Measurements from ENCODE around the gene HARS2.
"Not testable (repeated sequence)": the region's sequence is repeated elsewhere in the genome, so short reads cannot be mapped to it uniquely, and the experiment has no call there.

The HARS2 gene

GRCh38 chr5:140696891-140697492, 5.7 kb downstream of the HARS2 start:
- Histone ChIP-seq H3K9me3 (ENCODE audit: control insufficient read depth in 1 of 2, low read length in 2 of 2) (no peaks in the 10 kb centered on the region), H3K27me3 (ENCODE audit: control insufficient read depth in 1 of 2, insufficient read depth in 2 of 2, low read length in 2 of 2) (no peaks in the 10 kb centered on the region), H3K27ac (ENCODE audit: low read depth, low read length) (no peak overlapping the region), H3K4me1 (ENCODE audit: control insufficient read depth in 1 of 2, insufficient read depth in 2 of 2, low read length in 2 of 2) (peaks cover 17 to 23% of the 10 kb centered on the region in 2 donors), H3K4me3 (ENCODE audit: low read depth in 1 of 2, low read length in 2 of 2) (no peak overlapping the region), H3K9ac (ENCODE audit: low read depth in 1 of 2, low read length in 2 of 2) (no peak overlapping the region), H3K36me3 (ENCODE audit: control insufficient read depth in 1 of 2, insufficient read depth in 2 of 2, low read length in 2 of 2) (peaks cover 47 to 62% of the 10 kb centered on the region in 2 donors)

- peak within 1 kb of the TSS; percentile 74 to 94 for H3K9ac ChIP-seq (ENCODE audit: low read depth in 1 of 2, low read length in 2 of 2)
- H3K9me3 ChIP-seq (ENCODE audit: control insufficient read depth in 1 of 2, low read length in 2 of 2), result no peaks in the 10 kb centered on the region
- H3K27me3 ChIP-seq (ENCODE audit: control insufficient read depth in 1 of 2, insufficient read depth in 2 of 2, low read length in 2 of 2), result no peaks in the 10 kb centered on the region
- H3K4me3 ChIP-seq (ENCODE audit: low read depth in 1 of 2, low read length in 2 of 2), result peak within 1 kb of the TSS; percentile 87 to 99
- H3K27ac ChIP-seq (ENCODE audit: low read depth, low read length), result no peak within 1 kb of the TSS
- H3K4me1 ChIP-seq (ENCODE audit: control insufficient read depth in 1 of 2, insufficient read depth in 2 of 2, low read length in 2 of 2), result peaks cover 14 to 17% of the 10 kb centered on the region in 2 donors
- H3K36me3 ChIP-seq (ENCODE audit: control insufficient read depth in 1 of 2, insufficient read depth in 2 of 2, low read length in 2 of 2), result peaks cover 55 to 74% of the 10 kb centered on the region in 2 donors
Measured at GRCh38 chr5:140700177-140701144, 9.2 kb downstream of the HARS2 start, which contains the start of gene ZMAT2. Gene ZMAT2 (plus strand): TSS chr5:140700447. CDS start chr5:140700461, 14 bp downstream.

GRCh38 chr5:140707812-140708211, 16.6 kb downstream of the HARS2 start:
- Histone ChIP-seq H3K4me3 (ENCODE audit: low read depth in 1 of 2, low read length in 2 of 2) (no peak overlapping the region), H3K27ac (ENCODE audit: low read depth, low read length) (no peak overlapping the region), H3K36me3 (ENCODE audit: control insufficient read depth in 1 of 2, insufficient read depth in 2 of 2, low read length in 2 of 2) (peaks cover 25 to 40% of the 10 kb centered on the region in 2 donors), H3K4me1 (ENCODE audit: control insufficient read depth in 1 of 2, insufficient read depth in 2 of 2, low read length in 2 of 2) (peaks cover 0 to 12% of the 10 kb centered on the region in 2 donors), H3K9me3 (ENCODE audit: control insufficient read depth in 1 of 2, low read length in 2 of 2) (no peaks in the 10 kb centered on the region), H3K9ac (ENCODE audit: low read depth in 1 of 2, low read length in 2 of 2) (no peak overlapping the region), H3K27me3 (ENCODE audit: control insufficient read depth in 1 of 2, insufficient read depth in 2 of 2, low read length in 2 of 2) (no peaks in the 10 kb centered on the region)

- not testable (repeated sequence) for H3K9me3 ChIP-seq (ENCODE audit: control insufficient read depth in 1 of 2, low read length in 2 of 2); H3K4me3 ChIP-seq (ENCODE audit: low read depth in 1 of 2, low read length in 2 of 2); H3K27ac ChIP-seq (ENCODE audit: low read depth, low read length); H3K9ac ChIP-seq (ENCODE audit: low read depth in 1 of 2, low read length in 2 of 2); H3K27me3 ChIP-seq (ENCODE audit: control insufficient read depth in 1 of 2, insufficient read depth in 2 of 2, low read length in 2 of 2)
- Histone ChIP-seq H3K36me3 (ENCODE audit: control insufficient read depth in 1 of 2, insufficient read depth in 2 of 2, low read length in 2 of 2) (peaks cover 19 to 32% of the 10 kb centered on the region in 2 donors), H3K4me1 (ENCODE audit: control insufficient read depth in 1 of 2, insufficient read depth in 2 of 2, low read length in 2 of 2) (peaks cover 0 to 12% of the 10 kb centered on the region in 2 donors)
Measured at GRCh38 chr5:140708787-140709186, 17.5 kb downstream of the HARS2 start.

- H3K27me3 ChIP-seq (ENCODE audit: control insufficient read depth in 1 of 2, insufficient read depth in 2 of 2, low read length in 2 of 2), result no peaks in the 10 kb centered on the region
- H3K9ac ChIP-seq (ENCODE audit: low read depth in 1 of 2, low read length in 2 of 2), result peak overlapping the region; percentile 54 to 88
- no peaks in the 10 kb centered on the region for H3K9me3 ChIP-seq (ENCODE audit: control insufficient read depth in 1 of 2, low read length in 2 of 2)
- peak overlapping the region; percentile 70 to 100 for H3K4me3 ChIP-seq (ENCODE audit: low read depth in 1 of 2, low read length in 2 of 2)
- H3K4me1 ChIP-seq (ENCODE audit: control insufficient read depth in 1 of 2, insufficient read depth in 2 of 2, low read length in 2 of 2), result peaks cover 0 to 12% of the 10 kb centered on the region in 2 donors
- H3K27ac ChIP-seq (ENCODE audit: low read depth, low read length), result peak overlapping the region; percentile 60
- peaks cover 2 to 9% of the 10 kb centered on the region in 2 donors for H3K36me3 ChIP-seq (ENCODE audit: control insufficient read depth in 1 of 2, insufficient read depth in 2 of 2, low read length in 2 of 2)
Measured at GRCh38 chr5:140710899-140711552, 19.8 kb downstream of the HARS2 start.

GRCh38 chr5:140711794-140712193, 20.5 kb downstream of the HARS2 start:
- Histone ChIP-seq H3K27me3 (ENCODE audit: control insufficient read depth in 1 of 2, insufficient read depth in 2 of 2, low read length in 2 of 2) (no peaks in the 10 kb centered on the region), H3K4me1 (ENCODE audit: control insufficient read depth in 1 of 2, insufficient read depth in 2 of 2, low read length in 2 of 2) (peaks cover 0 to 12% of the 10 kb centered on the region in 2 donors), H3K36me3 (ENCODE audit: control insufficient read depth in 1 of 2, insufficient read depth in 2 of 2, low read length in 2 of 2) (peaks cover 0 to 3% of the 10 kb centered on the region in 2 donors), H3K27ac (ENCODE audit: low read depth, low read length) (no peak overlapping the region), H3K9me3 (ENCODE audit: control insufficient read depth in 1 of 2, low read length in 2 of 2) (no peaks in the 10 kb centered on the region), H3K9ac (ENCODE audit: low read depth in 1 of 2, low read length in 2 of 2) (no peak overlapping the region), H3K4me3 (ENCODE audit: low read depth in 1 of 2, low read length in 2 of 2) (peak overlapping the region; percentile 70 to 100)

GRCh38 chr5:140713562-140714094, 22.4 kb downstream of the HARS2 start:
- Histone ChIP-seq H3K4me1 (ENCODE audit: control insufficient read depth in 1 of 2, insufficient read depth in 2 of 2, low read length in 2 of 2) (peaks cover 0 to 12% of the 10 kb centered on the region in 2 donors), H3K36me3 (ENCODE audit: control insufficient read depth in 1 of 2, insufficient read depth in 2 of 2, low read length in 2 of 2) (no peaks in the 10 kb centered on the region), H3K4me3 (ENCODE audit: low read depth in 1 of 2, low read length in 2 of 2) (no peak overlapping the region), H3K9me3 (ENCODE audit: control insufficient read depth in 1 of 2, low read length in 2 of 2) (no peaks in the 10 kb centered on the region), H3K27ac (ENCODE audit: low read depth, low read length) (no peak overlapping the region), H3K27me3 (ENCODE audit: control insufficient read depth in 1 of 2, insufficient read depth in 2 of 2, low read length in 2 of 2) (no peaks in the 10 kb centered on the region), H3K9ac (ENCODE audit: low read depth in 1 of 2, low read length in 2 of 2) (no peak overlapping the region)

GRCh38 chr5:140716238-140716637, 25.0 kb downstream of the HARS2 start:
- not testable (repeated sequence) for H3K27me3 ChIP-seq (ENCODE audit: control insufficient read depth in 1 of 2, insufficient read depth in 2 of 2, low read length in 2 of 2); H3K4me3 ChIP-seq (ENCODE audit: low read depth in 1 of 2, low read length in 2 of 2); H3K9ac ChIP-seq (ENCODE audit: low read depth in 1 of 2, low read length in 2 of 2); H3K36me3 ChIP-seq (ENCODE audit: control insufficient read depth in 1 of 2, insufficient read depth in 2 of 2, low read length in 2 of 2); H3K27ac ChIP-seq (ENCODE audit: low read depth, low read length); H3K9me3 ChIP-seq (ENCODE audit: control insufficient read depth in 1 of 2, low read length in 2 of 2); H3K4me1 ChIP-seq (ENCODE audit: control insufficient read depth in 1 of 2, insufficient read depth in 2 of 2, low read length in 2 of 2)

- Histone ChIP-seq H3K9ac (ENCODE audit: low read depth in 1 of 2, low read length in 2 of 2) (peak overlapping the region in 1 of 2 donors; percentile 25), H3K36me3 (ENCODE audit: control insufficient read depth in 1 of 2, insufficient read depth in 2 of 2, low read length in 2 of 2) (no peaks in the 10 kb centered on the region), H3K4me3 (ENCODE audit: low read depth in 1 of 2, low read length in 2 of 2) (peak overlapping the region; percentile 46 to 63), H3K4me1 (ENCODE audit: control insufficient read depth in 1 of 2, insufficient read depth in 2 of 2, low read length in 2 of 2) (no peaks in the 10 kb centered on the region), H3K27me3 (ENCODE audit: control insufficient read depth in 1 of 2, insufficient read depth in 2 of 2, low read length in 2 of 2) (no peaks in the 10 kb centered on the region), H3K9me3 (ENCODE audit: control insufficient read depth in 1 of 2, low read length in 2 of 2) (no peaks in the 10 kb centered on the region), H3K27ac (ENCODE audit: low read depth, low read length) (no peak overlapping the region)
Measured at GRCh38 chr5:140718266-140718592, 27.0 kb downstream of the HARS2 start.
